ENCODE measurements around the gene METTL9.

GRCh38 chr16:21652453-21652852 is 53.1 kb downstream of the METTL9 start, which contains the start of gene IGSF6:
- TF ChIP-seq POLR2AphosphoS5 (IDR thresholded peaks at IDR 0.05; ENCODE audit: borderline replicate concordance, low read depth, low read length) = no peak
- TF ChIP-seq EZH2 (IDR thresholded peaks at IDR 0.05) = no peak
- no peak for TF ChIP-seq FOXP2 (optimal IDR thresholded peaks at IDR 0.05; ENCODE audit: control extremely low read depth, extremely low read length, insufficient read depth)
